ENCODE measurements around the gene GSAP.
"Not testable (repeated sequence)": the region's sequence is repeated elsewhere in the genome, so short reads cannot be mapped to it uniquely, and the experiment has no call there.

The GSAP gene

DNA sequence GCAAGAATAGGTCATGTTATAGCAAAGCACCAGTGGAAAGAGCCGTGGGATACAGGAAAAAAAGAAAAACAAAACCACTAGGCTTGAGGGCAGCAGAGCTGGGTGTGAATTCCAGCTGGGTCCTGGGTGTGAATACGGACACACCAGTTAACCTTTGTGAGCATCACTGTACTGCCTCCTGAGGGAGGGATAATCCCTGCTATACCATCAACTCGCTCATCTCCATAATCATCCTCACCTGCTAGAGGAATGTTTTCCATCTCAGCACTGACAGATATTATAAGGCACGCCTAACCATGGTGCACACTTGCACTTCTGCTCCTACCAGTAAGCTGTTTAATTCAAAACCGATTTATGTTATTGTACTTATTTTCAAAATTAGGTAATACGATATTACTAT is 62.2 kb downstream of the GSAP start:
- no peak for DNase-seq

DNA sequence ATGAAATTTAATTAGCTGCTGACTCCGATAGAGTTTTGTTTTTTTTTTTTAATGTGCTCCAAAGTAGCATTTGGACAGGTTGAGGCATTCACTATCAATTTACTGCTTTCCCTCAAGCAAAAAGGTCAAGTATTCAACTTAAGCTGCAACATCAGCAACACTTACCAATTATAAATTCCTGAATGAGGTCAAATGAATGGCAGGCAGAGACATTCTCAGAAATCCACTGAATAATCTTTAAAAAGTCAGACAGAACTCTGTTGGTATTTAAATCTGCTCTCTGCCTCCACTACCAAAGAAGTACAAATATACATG is 62.8 kb downstream of the GSAP start:
- no peak for DNase-seq

DNA sequence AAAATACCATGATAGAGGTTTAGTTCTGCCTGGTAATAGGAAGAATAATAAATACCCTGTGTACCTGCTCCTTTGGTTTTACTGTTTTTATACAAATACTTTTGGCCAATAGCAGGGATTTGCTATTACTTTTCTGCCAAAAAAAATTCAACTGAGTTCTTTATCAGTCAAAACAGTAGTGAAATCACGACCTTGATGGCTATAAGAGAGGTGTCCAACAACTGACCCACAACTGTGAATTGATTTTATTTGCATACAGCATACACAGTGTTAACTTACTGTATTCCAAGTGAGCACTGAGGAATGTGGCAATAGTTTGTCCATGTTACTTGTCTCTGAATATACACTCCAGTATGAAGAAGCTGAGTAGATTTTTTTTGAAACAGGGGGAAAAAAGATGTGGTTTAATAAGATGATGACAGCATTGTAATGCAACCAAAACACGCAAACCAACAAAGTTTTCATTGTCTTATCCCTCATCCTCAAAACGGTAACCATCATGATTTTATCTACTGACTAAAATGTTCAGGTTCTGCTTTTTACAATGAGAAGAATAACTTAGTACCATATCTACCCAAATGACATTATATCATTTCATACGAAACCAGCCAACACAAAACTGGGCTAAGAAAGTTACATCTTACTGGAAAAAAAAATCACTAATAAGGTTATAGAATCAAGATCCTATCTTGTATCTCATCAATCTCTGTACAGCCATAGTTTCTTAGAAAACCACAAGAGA is 63.3 kb downstream of the GSAP start:
- no peak for DNase-seq

GRCh38 chr7:77351539-77352004 is 64.6 kb downstream of the GSAP start:
- peak; percentile 87 for DNase-seq

DNA sequence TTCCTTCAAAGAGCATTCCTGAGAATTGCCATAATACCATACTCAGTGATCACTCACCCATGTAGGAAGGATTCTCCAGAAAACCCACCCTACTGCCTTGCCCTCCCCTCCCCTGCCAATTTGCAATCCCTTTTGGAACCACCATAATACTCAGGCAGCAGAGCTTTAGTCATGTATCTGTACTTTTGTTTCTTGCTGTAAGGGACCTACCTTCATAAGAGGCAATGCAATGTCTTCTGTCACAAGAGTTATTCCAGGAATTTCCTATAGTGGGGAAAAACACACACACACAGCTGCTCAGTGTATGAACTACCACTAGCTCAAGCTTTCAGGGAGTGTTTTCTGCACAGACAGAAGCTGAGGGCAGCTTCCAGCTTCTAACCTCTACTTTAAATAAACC is 67.0 kb downstream of the GSAP start:
- DNase-seq: no peak

- no peak for DNase-seq
Measured at GRCh38 chr7:77348371-77348813, 67.8 kb downstream of the GSAP start.

GRCh38 chr7:77346441-77346840 is 69.7 kb downstream of the GSAP start:
- no peak for DNase-seq

- DNase-seq: not testable (repeated sequence)
Measured at GRCh38 chr7:77345426-77345825, 70.7 kb downstream of the GSAP start.

GRCh38 chr7:77339726-77340125 is 76.4 kb downstream of the GSAP start:
- DNase-seq: no peak

DNA sequence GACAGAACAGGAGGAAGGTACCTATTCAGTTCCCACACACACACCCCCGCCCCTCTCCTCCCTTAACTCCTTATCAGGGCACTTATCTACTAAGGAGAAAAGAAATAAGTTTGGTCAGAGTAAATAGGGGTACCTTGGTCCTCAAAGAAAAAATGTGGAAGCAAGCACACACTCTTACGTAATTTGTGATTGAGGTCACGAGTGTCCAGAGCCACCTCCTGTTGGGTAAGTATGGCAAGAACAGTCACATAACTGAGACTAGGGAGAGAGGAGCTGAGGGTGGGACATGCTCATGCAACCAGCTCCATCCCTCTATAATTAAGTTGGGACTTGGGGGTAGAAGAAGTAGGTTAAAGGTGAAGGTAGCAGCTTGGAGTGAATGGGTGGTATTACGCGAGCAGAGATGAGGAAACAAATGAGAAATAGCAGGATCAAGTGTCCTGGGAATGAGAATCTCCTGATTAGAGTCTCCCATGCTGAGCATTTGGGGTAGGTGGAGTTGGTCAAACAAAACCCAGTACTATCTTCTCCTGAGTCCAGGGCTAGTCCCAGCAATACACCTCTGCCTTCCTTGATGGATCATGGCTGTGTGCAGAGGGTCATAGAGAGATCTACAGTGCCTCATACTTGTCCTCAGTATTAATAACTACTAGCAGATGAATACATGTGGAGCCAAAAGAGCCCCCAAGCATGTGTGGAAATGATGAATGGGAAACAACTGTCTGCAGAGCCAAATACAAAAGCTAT is 77.1 kb downstream of the GSAP start:
- DNase-seq: no peak

DNA sequence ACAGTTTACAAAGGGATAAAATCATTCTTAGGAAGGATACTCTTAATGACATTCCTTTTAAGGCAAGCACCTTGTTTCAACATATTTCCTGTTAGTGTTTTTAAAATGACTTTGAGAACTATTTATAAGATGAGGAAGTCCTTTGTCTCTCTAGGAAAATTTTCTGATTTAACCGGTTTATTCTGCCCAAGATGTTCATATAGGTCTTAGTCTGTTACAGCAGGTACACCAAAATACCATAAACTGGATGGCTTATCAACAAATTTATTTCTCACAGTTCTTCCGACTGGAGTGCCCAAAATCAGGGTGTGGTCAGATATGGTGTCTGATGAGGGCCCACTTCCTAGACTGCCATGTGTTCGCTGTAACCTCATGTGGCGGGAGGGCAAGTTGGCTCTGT is 77.9 kb downstream of the GSAP start:
- DNase-seq: no peak

DNA sequence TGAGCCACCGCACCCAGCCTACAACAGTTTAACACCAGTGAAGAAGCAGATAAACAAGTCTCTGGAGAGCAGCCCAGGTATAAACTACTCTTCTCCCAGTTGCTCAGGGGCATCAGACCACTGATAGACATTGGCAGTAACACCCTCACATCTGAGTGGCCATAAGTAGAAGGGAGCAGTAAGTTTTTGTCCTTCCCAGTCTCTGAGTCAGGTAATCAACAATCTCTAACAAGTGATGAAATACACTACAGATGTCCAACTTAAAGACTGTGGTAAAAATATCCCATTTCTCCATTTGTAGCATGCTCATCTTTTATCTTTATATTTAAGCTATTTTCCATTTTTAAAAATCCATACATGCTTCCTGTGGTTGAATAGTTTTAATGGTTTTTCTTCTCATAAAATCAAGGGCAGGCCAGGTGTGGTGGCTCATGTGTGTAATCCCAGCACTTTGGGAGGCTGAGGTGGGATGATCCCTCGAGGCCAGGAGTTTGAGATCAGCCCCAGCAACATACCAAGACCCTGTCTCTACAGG is 78.6 kb downstream of the GSAP start:
- DNase-seq: no peak

GRCh38 chr7:77335581-77335980 is 80.6 kb downstream of the GSAP start:
- no peak for DNase-seq

GRCh38 chr7:77334039-77334438 is 82.1 kb downstream of the GSAP start:
- not testable (repeated sequence) for DNase-seq

DNA sequence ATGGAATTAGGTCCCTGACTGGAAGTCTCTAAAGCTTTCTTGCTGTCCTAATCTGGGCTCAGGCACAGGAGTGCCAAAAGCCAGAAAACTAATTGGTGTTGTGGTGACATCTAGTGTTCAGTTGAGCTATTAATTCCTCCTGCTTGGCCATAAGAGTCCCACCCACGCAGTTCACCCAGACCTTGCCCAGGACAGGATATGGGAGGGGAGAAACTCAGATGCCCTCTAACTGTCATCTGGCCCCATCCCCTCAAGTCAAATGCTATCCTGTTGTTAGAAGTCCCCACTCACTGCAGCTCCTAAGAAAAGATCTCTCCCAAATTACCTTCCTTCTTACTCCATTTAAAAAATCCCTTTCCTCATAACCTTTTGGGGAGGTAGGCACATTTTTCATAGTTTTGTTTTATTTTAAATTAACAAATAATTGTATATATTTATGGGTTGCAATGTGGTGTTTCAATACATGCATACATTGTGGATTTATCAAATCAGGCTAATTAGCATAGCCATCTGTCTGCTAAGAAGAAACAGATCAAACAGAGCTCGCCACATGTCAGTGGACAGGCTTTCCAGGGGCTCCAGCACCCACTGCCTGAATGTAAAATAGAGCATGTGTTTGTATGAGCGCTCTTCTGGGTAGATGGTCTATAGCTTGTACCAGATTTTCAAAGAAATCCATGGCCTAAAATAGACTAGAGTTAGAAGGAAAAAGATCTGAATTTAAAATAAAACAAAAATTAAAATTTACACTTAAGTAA is 84.0 kb downstream of the GSAP start:
- DNase-seq: peak; percentile 86

GRCh38 chr7:77330169-77330882 is 85.8 kb downstream of the GSAP start:
- peak; percentile 80 for DNase-seq

DNA sequence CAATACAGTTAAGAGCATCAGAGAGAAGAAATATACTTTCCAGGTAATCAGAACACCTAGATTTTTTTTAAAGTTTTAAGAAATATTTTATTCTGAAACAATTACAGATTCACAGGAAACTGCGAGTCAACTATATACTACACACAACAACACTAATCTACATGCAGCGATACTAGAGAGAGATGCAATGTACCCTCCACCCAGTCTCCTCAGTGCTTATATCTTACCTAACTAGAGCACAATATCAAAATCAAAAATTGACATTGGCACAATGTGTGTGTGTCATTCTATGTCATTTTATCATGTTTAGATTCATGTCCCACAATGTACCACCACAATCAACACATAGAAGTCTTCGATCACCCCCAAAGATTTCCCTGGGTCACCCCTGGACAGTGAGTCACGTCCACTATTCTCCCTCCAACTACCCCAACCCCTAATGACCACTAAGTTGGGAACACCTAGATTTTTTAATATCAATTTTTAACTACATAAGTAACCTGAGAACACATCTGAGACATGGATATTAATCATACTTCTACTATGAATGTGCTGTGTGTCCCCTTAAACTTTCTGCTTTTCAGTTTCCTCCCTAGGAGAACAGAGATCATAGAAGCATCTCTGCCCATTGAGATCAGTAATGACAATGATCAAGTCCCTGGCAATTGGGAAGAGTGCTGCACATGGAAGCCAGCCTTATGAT is 86.5 kb downstream of the GSAP start:
- DNase-seq: no peak

- DNase-seq: no peak
Measured at GRCh38 chr7:77328669-77329068, 87.5 kb downstream of the GSAP start.

GRCh38 chr7:77327932-77328628 is 88.1 kb downstream of the GSAP start:
- peak; percentile 62 for DNase-seq

- DNase-seq: peak; percentile 62
Measured at GRCh38 chr7:77327067-77327931, 88.8 kb downstream of the GSAP start.

All from GDM1 (cell line).